GM19397 (cell line): ENCODE measurements around the gene PPFIBP2.

Experiments
- ATAC-seq: cut with Tn5 transposase; IDR thresholded peaks from one replicate; pipeline ENCODE4 v1.9.1; 2021; ENCODE audit warnings: mild to moderate bottlenecking, moderate library complexity; ENCODE audit not compliant: unreplicated experiment

Gene PPFIBP2

GRCh38 chr11:7548659-7549274 is 35.0 kb downstream of the PPFIBP2 start:
- ATAC-seq, result no peak

GRCh38 chr11:7549681-7550080 is 35.9 kb downstream of the PPFIBP2 start:
- ATAC-seq, result no peak

GRCh38 chr11:7551571-7551970 is 37.8 kb downstream of the PPFIBP2 start:
- no peak for ATAC-seq

GRCh38 chr11:7552666-7553065 is 38.9 kb downstream of the PPFIBP2 start:
- ATAC-seq, result no peak

- ATAC-seq, result no peak
These were observed 41.4 kb downstream of the PPFIBP2 start for GRCh38 chr11:7555052-7555699.

GRCh38 chr11:7558046-7558445 is 44.2 kb downstream of the PPFIBP2 start:
- ATAC-seq, result no peak

GRCh38 chr11:7559398-7560283 is 45.8 kb downstream of the PPFIBP2 start:
- ATAC-seq, result no peak

- no peak for ATAC-seq
These were observed 47.8 kb downstream of the PPFIBP2 start for GRCh38 chr11:7561562-7561961.

GRCh38 chr11:7563281-7563680 is 49.5 kb downstream of the PPFIBP2 start:
- no peak for ATAC-seq

- no peak for ATAC-seq
These were observed 51.0 kb downstream of the PPFIBP2 start for GRCh38 chr11:7564803-7565202.

GRCh38 chr11:7567311-7567710 is 53.5 kb downstream of the PPFIBP2 start:
- no peak for ATAC-seq

GRCh38 chr11:7569044-7569443 is 55.2 kb downstream of the PPFIBP2 start:
- ATAC-seq, result no peak

GRCh38 chr11:7570241-7570640 is 56.4 kb downstream of the PPFIBP2 start:
- ATAC-seq, result no peak

- ATAC-seq, result no peak
These were observed 57.2 kb downstream of the PPFIBP2 start for GRCh38 chr11:7570938-7571521.

GRCh38 chr11:7571640-7572000 is 57.8 kb downstream of the PPFIBP2 start:
- no peak for ATAC-seq

GRCh38 chr11:7572001-7572712 is 58.4 kb downstream of the PPFIBP2 start:
- no peak for ATAC-seq

GRCh38 chr11:7573193-7573557 is 59.4 kb downstream of the PPFIBP2 start:
- no peak for ATAC-seq

GRCh38 chr11:7573558-7574296 is 59.9 kb downstream of the PPFIBP2 start:
- ATAC-seq, result no peak

GRCh38 chr11:7574491-7575130 is 60.8 kb downstream of the PPFIBP2 start:
- ATAC-seq, result no peak
